ENCODE measurements around the gene CCDC179.

The CCDC179 gene

GRCh38 chr11:22808571-22809197 lies 51.6 kb downstream of the CCDC179 start:
- no peak for FAIRE-seq
- DNase-seq (ENCODE audit: insufficient read length, low spot score) = no peak

GRCh38 chr11:22807855-22808570 lies 52.3 kb downstream of the CCDC179 start:
- DNase-seq (ENCODE audit: insufficient read length, low spot score) (no peak), FAIRE-seq (no peak)

- FAIRE-seq (no peak), DNase-seq (ENCODE audit: insufficient read length, low spot score) (no peak)
These were observed 52.9 kb downstream of the CCDC179 start for GRCh38 chr11:22807391-22807790.

- no peak for DNase-seq (ENCODE audit: insufficient read length, low spot score)
- FAIRE-seq = no peak
These were observed 57.4 kb downstream of the CCDC179 start for GRCh38 chr11:22802861-22803260.

DNA sequence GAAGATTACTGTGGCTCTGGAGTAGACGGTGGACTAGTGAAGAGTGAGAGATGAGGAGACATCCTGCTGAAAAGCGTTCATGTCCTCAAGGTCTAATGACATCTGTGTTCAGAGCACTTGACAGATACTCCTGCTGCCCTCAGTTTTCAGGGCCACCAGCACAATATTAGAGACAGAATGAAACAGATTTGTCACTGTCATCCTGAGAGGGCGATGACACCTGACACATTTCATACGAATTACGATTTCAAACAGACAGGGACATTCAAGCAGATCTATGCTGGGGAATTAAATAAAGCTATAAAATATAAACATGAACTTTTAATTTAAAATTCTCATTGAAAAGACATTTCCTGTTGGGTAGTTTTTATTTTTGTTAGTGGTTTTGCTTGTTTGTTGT lies 59.8 kb downstream of the CCDC179 start:
- FAIRE-seq = no peak
- DNase-seq (ENCODE audit: insufficient read length, low spot score) = no peak

DNA sequence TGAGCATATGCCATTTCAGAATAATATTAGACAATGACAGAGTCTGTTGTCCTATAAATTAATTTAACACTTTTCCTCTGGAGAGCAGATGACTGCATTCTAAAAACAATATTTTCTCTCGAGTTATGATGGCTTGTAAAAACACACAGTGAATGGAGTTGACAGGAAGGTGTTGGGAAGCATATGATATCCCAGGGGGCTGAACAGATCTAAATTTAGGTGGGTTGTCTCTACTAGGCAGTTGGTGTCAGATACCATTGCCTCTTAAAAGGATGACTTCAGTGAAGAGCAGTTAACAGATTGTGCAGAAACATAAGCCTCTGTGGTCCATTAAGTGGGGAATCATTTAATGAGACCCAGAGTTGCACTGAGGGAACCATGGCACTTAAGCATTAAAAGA lies 61.4 kb downstream of the CCDC179 start:
- FAIRE-seq = no peak
- DNase-seq (ENCODE audit: insufficient read length, low spot score) = no peak

GRCh38 chr11:22797047-22797446 lies 63.2 kb downstream of the CCDC179 start:
- DNase-seq (ENCODE audit: insufficient read length, low spot score) (no peak), FAIRE-seq (no peak)
